HS-27A (cell line): ENCODE data around the gene LIG4.

Experiments used
- DNase-seq: peaks from one replicate; pipeline ENCODE4 v3.0.0-alpha.2; 2012; ENCODE audit warnings: low read depth, missing footprints

The LIG4 gene

GRCh38 chr13:108193806-108194205, 21.5 kb downstream of the LIG4 start:
- no peak for DNase-seq

GRCh38 chr13:108190897-108191296, 24.4 kb downstream of the LIG4 start:
- DNase-seq: no peak

- DNase-seq: no peak
Measured at GRCh38 chr13:108188260-108188659, 27.1 kb downstream of the LIG4 start.

GRCh38 chr13:108185223-108185622, 30.1 kb downstream of the LIG4 start:
- no peak for DNase-seq

- DNase-seq: no peak
Measured at GRCh38 chr13:108182652-108183051, 32.7 kb downstream of the LIG4 start.

- no peak for DNase-seq
Measured at GRCh38 chr13:108178078-108178477, 37.3 kb downstream of the LIG4 start.

GRCh38 chr13:108176685-108177274, 38.6 kb downstream of the LIG4 start:
- DNase-seq: no peak

- no peak for DNase-seq
Measured at GRCh38 chr13:108168929-108169328, 46.4 kb downstream of the LIG4 start.

GRCh38 chr13:108166078-108166477, 49.3 kb downstream of the LIG4 start:
- DNase-seq: no peak

GRCh38 chr13:108158746-108159145, 56.6 kb downstream of the LIG4 start:
- DNase-seq: no peak
